Measurements from ENCODE around the gene ARL5A.
"Not testable (repeated sequence)": the region's sequence is repeated elsewhere in the genome, so short reads cannot be mapped to it uniquely, and the experiment has no call there.

The ARL5A gene

DNA sequence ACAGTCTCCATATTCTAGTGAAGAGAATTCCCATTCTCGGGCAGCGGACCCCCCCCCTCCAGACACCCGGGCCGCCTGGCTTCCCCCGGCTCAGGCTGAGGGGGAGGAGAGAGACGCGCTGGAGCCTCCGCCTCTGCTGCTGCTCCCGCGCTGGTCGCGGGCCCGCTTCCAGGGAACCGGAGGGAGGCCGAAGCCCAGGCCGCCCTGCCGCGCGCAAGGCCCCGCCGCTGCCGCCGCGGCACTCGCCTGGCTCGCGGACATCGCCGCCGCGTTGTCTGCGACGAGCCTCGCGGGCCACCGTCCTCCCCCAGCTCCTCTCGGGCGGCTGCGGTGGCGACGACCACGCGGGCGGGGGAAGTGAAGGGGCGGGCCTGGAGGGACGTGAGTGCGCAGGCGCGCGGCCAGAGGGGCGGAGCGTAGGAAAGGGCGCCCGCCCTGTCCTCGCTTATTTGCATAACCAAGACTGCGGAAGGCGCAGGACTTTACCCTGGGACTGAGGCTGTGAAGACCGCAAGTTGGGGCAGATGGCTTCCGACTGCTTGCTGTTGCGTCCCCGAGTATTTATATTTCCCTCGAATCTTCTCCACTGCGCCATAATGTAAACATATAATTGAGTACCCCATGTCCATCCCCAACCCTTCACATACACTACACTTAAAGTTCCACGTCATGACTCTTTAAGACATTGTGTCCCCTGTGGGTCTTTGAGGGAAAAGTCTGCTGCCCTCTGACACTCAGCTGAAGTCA, at the start of gene ARL5A:
ARL5A (minus strand) TSS at position 279 of the 747 bp plus-strand sequence; CDS start at position 34, 245 bp downstream.
- peak; percentile 87 to 90 for DNase-seq (ENCODE audit: low read depth in 2 of 2)

DNA sequence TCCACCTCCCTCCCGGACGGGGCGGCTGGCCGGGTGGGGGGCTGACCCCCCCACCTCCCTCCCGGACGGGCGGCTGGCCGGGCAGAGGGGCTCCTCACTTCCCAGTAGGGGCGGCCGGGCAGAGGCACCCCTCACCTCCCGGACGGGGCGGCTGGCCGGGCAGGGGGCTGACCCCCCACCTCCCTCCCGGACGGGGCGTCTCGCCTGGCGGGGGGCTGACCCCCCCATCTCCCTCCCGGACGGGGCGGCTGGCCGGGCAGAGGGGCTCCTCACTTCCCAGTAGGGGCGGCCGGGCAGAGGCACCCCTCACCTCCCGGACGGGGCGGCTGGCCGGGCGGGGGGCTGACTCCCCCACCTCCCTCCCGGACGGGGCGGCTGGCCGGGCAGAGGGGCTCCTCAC, 47.4 kb upstream of the ARL5A start:
- DNase-seq (ENCODE audit: low read depth in 2 of 2) = not testable (repeated sequence)

DNA sequence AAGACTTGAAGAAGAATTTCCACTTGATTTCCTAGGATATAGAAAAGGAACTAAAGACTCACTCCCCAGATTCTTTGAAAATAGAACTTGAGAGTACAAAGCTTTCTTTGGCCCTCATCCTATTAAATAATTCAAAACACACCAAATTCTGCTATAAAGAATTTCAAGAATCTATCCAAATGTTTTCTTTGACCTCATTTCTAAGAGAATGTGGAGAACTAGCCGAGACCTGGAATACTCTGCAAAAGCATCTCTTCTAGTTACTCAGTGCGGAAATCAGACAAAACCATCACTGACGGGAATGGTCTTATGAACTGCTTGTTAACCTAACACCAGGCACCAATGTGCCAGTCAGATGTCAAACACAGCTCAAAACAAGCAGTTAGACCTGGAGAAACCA, 44.2 kb upstream of the ARL5A start:
- DNase-seq (ENCODE audit: low read depth in 2 of 2) = no peak

GRCh38 chr2:151869291-151869690, 41.1 kb upstream of the ARL5A start:
- DNase-seq (ENCODE audit: low read depth in 2 of 2) = no peak

DNA sequence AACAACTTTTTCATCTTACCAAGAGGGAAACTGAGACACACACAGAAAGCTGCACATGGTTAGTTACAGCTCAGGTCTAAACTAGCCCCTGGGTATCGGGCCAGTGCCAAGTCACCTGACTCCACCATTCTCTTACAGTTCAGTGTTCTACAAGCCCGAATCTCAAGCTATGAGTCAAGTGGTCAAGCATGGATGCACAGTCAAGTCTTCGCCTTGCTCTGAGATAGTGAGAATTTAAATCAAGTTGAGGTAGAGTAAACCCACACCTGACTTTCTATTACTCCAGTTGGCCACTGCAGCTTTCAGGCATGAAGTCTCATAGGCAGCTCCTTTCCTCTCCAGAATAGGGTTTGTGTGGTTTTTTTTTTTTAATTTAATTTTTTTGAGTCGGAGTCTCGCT, 34.5 kb upstream of the ARL5A start:
- no peak for DNase-seq (ENCODE audit: low read depth in 2 of 2)

DNA sequence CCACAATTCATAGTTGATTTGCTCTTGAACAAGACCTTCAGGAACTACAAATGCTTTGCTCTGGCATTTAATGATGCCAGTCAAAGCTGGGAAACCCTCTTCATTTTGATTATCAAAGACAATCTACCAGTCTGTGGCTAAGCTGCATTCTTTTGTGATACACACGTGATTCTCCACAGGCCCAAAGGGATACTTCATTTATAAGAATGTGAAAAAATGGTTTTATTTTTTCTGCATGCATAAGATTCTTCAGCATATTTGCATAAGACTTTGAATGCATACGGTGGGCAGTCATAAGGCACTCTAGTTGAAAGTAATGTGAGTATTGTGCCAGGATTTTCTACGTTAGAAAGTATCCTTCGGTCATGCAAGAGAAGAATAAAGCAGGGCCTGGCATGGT, 33.0 kb upstream of the ARL5A start:
- no peak for DNase-seq (ENCODE audit: low read depth in 2 of 2)

GRCh38 chr2:151860613-151861146, 32.5 kb upstream of the ARL5A start:
- no peak for DNase-seq (ENCODE audit: low read depth in 2 of 2)

DNA sequence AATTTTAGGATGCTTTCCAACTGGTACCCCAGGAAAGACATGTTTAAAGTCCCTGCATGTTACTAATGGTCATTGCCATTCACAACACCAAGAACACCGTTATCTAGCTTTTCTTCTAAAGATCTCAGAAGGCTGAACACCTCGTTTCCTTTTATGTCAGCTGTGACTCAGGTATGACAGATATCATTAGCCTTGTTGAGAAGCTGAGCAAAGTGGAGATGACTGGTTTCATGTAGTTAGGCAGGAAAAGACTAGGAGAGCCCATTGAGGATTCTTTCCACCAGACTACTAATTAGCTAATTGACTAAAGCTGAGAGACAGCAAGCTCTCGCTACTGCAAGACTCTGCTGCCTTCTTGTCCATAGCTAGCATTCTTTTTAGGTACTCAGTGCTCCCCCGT, 32.0 kb upstream of the ARL5A start:
- no peak for DNase-seq (ENCODE audit: low read depth in 2 of 2)

GRCh38 chr2:151857650-151858049, 29.4 kb upstream of the ARL5A start:
- DNase-seq (ENCODE audit: low read depth in 2 of 2) = no peak

DNA sequence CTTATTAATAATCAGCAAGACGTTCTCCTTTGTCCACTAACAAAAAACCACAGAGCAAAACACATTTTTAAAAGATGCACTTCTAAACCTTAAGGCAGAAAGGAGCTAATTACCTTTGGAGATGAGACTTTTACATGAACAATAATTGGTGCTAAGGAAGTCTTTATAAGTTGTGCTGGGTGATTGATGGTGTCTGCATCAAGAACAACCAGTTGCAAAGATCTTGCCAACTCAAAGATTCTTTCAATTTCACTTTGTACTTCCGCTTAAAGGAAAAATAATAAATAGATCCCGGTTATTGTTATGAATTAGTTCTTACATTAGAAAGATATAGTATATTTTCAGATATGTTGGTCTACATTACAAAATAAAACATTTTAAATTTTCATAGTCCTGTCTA, 26.9 kb upstream of the ARL5A start:
- no peak for DNase-seq (ENCODE audit: low read depth in 2 of 2)

DNA sequence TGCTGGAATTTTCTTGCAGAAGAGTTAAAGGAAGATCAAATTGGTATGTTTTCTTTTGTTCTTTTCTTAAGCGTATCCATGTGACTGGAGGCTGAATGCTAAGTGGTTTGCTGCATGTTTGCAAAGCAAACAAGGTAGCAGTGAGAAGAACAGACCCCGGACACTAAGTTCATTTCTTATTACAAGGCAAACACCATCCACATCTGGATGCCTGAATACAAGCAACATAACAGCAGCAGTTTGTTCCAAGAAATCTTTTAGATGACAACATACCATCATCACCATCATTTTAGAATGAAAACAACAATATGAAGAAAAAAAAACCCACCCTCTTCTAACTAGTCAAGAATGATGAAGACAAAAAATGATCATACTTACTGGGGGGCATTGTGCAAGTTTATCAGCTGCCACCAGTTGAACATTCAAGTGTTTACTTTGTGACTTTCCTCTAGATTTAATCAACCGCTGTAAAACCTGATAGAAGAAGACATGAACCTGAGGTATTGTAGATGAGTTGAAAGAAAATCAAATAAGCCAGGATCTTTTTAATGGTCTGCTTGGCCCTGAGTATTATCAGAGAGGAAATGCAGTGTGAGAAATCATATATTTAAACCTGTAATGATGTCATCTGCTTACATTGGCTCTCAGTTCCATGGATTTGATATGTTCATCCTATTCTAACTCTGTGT, 25.0 kb upstream of the ARL5A start:
- DNase-seq (ENCODE audit: low read depth in 2 of 2) = no peak

- no peak for DNase-seq (ENCODE audit: low read depth in 2 of 2)
These were observed 24.2 kb upstream of the ARL5A start for GRCh38 chr2:151852260-151853069.

DNA sequence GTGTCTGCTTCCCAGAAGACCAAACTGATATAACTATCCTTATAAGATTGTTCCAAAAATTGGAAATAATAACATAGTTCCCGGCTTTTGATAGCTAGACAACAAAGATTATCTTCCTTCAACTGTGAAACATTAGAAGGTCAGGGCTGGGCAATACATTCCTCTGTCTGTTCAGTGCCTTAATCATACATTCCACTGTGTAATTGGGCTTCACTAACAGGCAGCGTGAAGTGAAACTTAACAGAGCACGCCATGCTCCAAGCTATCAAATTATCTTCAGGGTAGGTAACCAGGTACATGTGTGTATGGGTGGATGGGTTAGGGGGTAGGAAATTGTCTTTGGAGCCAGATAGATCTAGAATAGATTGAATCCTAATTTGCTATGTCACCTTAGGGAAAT, 23.5 kb upstream of the ARL5A start:
- DNase-seq (ENCODE audit: low read depth in 2 of 2) = no peak

- no peak for DNase-seq (ENCODE audit: low read depth in 2 of 2)
These were observed 21.3 kb upstream of the ARL5A start for GRCh38 chr2:151849413-151850010.

DNA sequence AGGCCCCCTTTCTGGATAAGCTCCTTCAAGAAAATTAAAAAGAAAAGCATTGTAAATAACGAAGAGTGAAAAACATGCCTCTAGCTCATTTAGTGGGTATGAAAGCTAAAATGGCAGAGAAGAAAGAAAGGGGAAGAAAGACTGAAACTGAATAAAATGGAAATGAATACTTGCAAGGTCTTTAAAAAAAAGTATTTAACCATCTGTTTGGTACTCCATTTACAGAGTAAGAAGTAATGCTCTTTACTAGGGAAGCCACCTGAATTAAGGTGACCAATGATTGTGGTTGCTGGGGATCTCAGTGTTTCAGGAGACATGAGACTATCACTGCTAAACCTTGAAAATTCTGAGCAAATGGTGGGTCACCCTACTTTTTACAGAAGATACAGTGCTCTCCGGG, 17.7 kb upstream of the ARL5A start:
- no peak for DNase-seq (ENCODE audit: low read depth in 2 of 2)

DNA sequence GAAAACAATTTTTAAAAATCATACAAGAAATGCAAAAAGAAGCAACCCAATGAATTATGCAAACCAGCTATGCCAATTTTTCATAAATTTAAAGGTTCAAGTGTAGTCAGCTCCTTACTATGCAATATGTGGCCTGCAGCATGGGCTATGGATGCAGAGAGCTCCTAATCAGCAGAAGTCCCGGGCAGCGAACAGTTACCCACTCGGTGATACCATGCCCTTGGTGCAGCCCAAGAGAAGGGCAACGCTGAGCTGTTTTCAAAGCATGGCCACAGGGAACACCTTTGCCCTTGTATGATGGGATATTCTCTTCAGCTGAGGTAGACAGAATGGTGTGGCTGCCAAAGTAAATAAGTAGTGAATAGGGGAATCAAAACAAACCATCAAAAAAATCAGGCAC, 17.3 kb upstream of the ARL5A start:
- DNase-seq (ENCODE audit: low read depth in 2 of 2) = no peak

DNA sequence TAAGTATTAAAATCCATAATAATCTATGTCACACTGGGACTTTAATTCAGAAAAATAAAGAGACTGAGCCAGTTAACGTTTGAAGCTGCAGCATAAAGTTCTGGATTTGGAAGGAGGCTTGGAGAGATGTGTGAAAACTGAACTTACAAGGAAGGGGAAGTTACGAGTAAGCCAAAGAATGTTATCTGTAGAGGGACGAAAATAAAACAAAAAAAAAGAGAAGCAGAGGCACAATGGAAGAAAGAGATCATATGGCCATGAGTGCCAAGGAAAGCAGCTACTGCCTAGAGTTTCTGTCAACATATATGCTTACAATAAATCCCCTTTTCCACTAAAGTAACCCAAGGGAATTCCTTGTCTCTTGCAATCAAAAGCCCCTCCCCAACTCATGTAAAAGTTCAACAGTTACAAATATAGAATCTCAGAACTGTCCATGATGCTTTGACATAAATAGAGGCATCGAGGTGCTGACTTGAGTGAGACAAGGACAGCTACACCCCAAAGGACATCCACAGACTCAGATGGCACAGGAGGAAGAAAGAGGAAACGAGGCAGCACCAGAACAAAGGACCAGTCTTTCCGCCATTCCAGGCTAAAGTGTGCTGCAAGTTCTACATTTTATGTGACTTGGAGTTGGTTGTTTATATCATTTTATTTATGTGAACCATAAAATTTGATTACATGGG, 16.1 kb upstream of the ARL5A start:
- DNase-seq (ENCODE audit: low read depth in 2 of 2) = no peak

DNA sequence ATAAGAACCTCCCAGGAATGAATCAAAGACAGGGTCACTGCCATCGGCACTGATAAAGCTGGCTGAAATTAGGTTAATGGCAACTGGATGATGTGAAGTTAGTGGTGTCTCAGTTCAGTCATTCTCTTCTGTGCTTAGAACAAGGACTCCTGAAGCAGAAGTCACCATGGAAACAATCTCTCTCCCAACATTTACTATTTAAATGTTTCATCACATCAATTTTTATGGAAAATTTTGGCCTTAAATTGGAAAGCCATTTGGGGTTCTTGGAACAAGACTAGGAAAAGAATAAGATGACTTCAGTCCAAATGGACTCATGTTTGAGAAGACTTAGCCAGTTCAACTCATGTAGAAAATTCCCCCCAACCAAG, 15.5 kb upstream of the ARL5A start:
- DNase-seq (ENCODE audit: low read depth in 2 of 2) = no peak

- DNase-seq (ENCODE audit: low read depth in 2 of 2) = no peak
These were observed 14.8 kb upstream of the ARL5A start for GRCh38 chr2:151842830-151843690.

DNA sequence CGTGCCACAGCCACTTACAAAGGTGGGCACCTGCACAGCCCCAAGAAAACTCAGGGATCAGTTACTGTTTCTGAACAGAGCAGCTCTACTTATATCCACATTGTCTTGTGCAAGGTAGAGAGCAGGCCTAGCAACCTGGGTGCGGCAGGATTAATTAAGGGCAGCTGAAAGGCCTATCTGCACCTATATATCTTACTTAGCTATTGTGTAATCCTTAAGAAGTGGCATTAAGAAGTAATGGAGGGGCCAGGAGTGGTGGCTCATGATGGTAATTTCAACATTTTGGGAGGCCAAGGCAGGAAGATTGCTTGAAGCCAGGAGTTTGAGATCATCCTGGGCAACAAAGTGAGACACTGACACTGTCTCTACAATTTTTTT, 12.8 kb upstream of the ARL5A start:
- DNase-seq (ENCODE audit: low read depth in 2 of 2) = no peak
